ENCODE results near the gene TAF1L.

TAF1L gene

GRCh38 chr9:32590898-32591297, 44.6 kb downstream of the TAF1L start:
- DNase-seq (ENCODE audit: low read depth in 2 of 2) = no peak

DNA sequence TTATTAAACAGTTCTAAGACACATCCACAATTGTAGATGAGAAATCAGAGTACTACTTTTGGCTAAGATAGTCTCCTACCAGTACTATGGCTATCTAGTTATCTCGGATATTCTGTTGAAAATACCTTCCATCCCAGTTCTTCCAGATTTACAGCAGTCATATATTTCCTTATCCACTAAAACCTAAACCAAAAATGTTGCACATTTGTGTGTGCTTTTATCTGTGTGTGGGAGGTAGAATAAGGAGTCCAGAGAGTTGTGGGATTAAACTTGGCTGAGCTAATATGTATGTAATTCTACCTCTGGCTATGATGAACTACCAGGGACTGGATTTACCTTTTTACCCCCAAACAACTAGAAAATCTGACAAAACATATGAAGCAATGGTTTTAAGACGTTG, 45.0 kb downstream of the TAF1L start:
- no peak for DNase-seq (ENCODE audit: low read depth in 2 of 2)

GRCh38 chr9:32589083-32589723, 46.3 kb downstream of the TAF1L start:
- DNase-seq (ENCODE audit: low read depth in 2 of 2) = no peak

- no peak for DNase-seq (ENCODE audit: low read depth in 2 of 2)
These were observed 47.6 kb downstream of the TAF1L start for GRCh38 chr9:32587901-32588300.

- no peak for DNase-seq (ENCODE audit: low read depth in 2 of 2)
These were observed 50.7 kb downstream of the TAF1L start for GRCh38 chr9:32584784-32585183.

DNA sequence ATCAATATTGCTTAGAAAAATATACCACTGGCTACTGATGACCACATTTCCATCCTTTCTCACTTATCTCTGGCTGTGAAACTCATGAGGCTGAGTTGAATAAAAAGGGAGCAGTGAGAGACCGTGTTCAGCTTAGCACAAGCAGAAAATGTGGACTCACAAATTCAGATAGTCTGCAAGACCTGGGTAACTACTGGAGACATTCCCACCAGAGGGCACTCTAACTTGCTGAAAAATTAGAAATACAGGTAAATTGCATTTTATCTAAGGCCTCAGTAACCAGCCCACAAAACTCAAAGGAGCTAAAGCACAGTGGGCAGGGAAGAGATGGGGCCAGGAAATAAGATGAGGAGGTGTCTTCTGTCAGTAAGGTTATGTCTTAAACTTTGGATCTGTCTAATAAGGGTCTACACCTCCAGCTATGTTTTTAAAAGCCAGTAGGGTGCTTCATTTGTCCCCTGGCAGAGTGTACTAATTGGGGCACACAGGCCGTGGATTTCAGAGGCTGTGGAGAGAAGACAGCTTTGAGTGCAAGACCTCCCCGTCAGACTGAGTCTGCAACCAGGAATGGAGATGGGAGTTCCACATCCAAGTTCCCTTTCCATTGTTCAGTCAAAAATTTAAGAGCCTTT, 53.8 kb downstream of the TAF1L start:
- DNase-seq (ENCODE audit: low read depth in 2 of 2) = no peak

DNA sequence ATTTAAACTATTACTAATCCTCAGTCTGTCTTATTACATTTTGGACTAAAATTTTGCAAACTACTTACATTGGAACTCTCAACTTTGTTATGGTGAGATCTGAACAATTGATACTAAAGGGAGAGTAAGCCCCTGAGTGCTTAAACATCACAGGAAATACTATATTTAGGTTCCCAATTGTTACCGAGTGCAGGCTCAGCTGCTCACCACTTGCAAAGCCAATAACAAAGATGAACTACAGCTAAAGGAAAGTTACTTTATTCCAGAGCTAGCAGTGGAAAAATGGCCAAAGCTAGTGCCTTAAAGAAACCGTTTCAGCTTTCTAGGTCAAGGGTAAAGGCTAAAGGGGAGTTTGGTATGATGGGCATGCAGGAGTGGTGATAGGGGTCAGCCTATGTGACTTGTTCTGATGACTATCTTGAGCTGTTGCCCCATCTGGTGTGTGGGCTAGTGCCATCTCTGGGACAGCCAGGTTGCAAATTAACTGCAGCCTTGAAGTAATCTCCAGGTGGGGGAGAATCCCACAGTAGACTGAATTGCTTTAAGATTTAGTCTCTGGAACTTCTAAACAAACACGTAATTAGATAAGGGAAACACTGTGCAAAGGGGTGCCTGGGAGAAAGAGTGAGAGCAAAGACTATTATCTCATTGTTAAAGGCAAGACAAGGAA, 54.7 kb downstream of the TAF1L start:
- DNase-seq (ENCODE audit: low read depth in 2 of 2) = no peak

GRCh38 chr9:32579706-32580331, 55.6 kb downstream of the TAF1L start:
- DNase-seq (ENCODE audit: low read depth in 2 of 2) = peak; percentile 65 to 80

Measured in stimulated activated CD4-positive, alpha-beta T cell treated with anti-CD3 and anti-CD28 coated beads, Interleukin-4, amount 100 ng/mL, for 48 hours (primary cell).